ENCODE measurements around the gene ARTN.

The ARTN gene

GRCh38 chr1:43914576-43915525 lies 18.8 kb upstream of the ARTN start:
- no peak for TF ChIP-seq Cebpa-rat (IDR thresholded peaks at IDR 0.05)
- Histone ChIP-seq H3K4me1 (peaks cover 0 to 5% (median 2%) of the 10 kb centered on the region in 10 experiments; a peak in 8 of 20 replicates), H4K20me1 (no peaks in the 10 kb centered on the region), H3K4me3 (no peak overlapping the region), H3K36me3 (peaks cover 0 to 27% (median 9%) of the 10 kb centered on the region in 11 experiments; a peak in 10 of 22 replicates), H3K27me3 (no peaks in the 10 kb centered on the region), H3K9me3 (replicated peaks in 1 of 11) (no peaks in the 10 kb centered on the region), H3K9ac (no peak overlapping the region), H3K27ac (no peak overlapping the region), H3K4me2 (no peak overlapping the region)

- H3K4me1 ChIP-seq: peaks cover 0 to 10% (median 3%) of the 10 kb centered on the region in 10 experiments; a peak in 8 of 20 replicates
- no peak overlapping the region for H3K9ac ChIP-seq
- H3K27me3 ChIP-seq: no peaks in the 10 kb centered on the region
- no peaks in the 10 kb centered on the region; a peak in 1 of 22 replicates for H4K20me1 ChIP-seq
- no peak for TF ChIP-seq Cebpa-rat (IDR thresholded peaks at IDR 0.05)
- no peak overlapping the region; a peak in 1 of 22 replicates for H3K27ac ChIP-seq
- peaks cover 0 to 34% (median 4%) of the 10 kb centered on the region in 11 experiments; a peak in 8 of 22 replicates for H3K36me3 ChIP-seq
- peak overlapping the region in 4 of 11 experiments; percentile 22 to 48 (median 34); a peak in 7 of 22 replicates for H3K4me2 ChIP-seq
- H3K4me3 ChIP-seq: no peak overlapping the region
- no peaks in the 10 kb centered on the region for H3K9me3 ChIP-seq (replicated peaks in 1 of 11)
These were observed 13.7 kb upstream of the ARTN start for GRCh38 chr1:43919906-43920305.

GRCh38 chr1:43921022-43921421 lies 12.6 kb upstream of the ARTN start:
- H3K9ac ChIP-seq: no peak overlapping the region
- peaks cover 0 to 10% (median 3%) of the 10 kb centered on the region in 10 experiments; a peak in 8 of 20 replicates for H3K4me1 ChIP-seq
- no peak for TF ChIP-seq Cebpa-rat (IDR thresholded peaks at IDR 0.05)
- no peaks in the 10 kb centered on the region for H3K27me3 ChIP-seq
- H4K20me1 ChIP-seq: no peaks in the 10 kb centered on the region; a peak in 1 of 22 replicates
- H3K4me2 ChIP-seq: no peak overlapping the region
- peaks cover 0 to 43% (median 13%) of the 10 kb centered on the region in 11 experiments; a peak in 14 of 22 replicates for H3K36me3 ChIP-seq
- H3K27ac ChIP-seq: no peak overlapping the region
- no peaks in the 10 kb centered on the region for H3K9me3 ChIP-seq (replicated peaks in 1 of 11)
- H3K4me3 ChIP-seq: no peak overlapping the region

- no peak overlapping the region for H3K9ac ChIP-seq
- H3K36me3 ChIP-seq: peaks cover 0 to 56% (median 21%) of the 10 kb centered on the region in 11 experiments; a peak in 14 of 22 replicates
- H3K27me3 ChIP-seq: no peaks in the 10 kb centered on the region
- no peak overlapping the region for H3K4me2 ChIP-seq
- H4K20me1 ChIP-seq: no peaks in the 10 kb centered on the region; a peak in 1 of 22 replicates
- H3K27ac ChIP-seq: no peak overlapping the region
- H3K4me3 ChIP-seq: no peak overlapping the region
- no peak for TF ChIP-seq Cebpa-rat (IDR thresholded peaks at IDR 0.05)
- H3K9me3 ChIP-seq (replicated peaks in 1 of 11): peaks cover 0 to 2% (median 0%) of the 10 kb centered on the region in 11 experiments; a peak in 1 of 22 replicates
- H3K4me1 ChIP-seq: peaks cover 0 to 18% (median 9%) of the 10 kb centered on the region in 10 experiments; a peak in 15 of 20 replicates
These were observed 9.1 kb upstream of the ARTN start for GRCh38 chr1:43924516-43924915.

- H3K27me3 ChIP-seq: no peaks in the 10 kb centered on the region
- H3K9me3 ChIP-seq (replicated peaks in 1 of 11): peaks cover 0 to 5% (median 0%) of the 10 kb centered on the region in 11 experiments; a peak in 1 of 22 replicates
- peaks cover 0 to 66% (median 27%) of the 10 kb centered on the region in 11 experiments; a peak in 15 of 22 replicates for H3K36me3 ChIP-seq
- no peak for TF ChIP-seq Cebpa-rat (IDR thresholded peaks at IDR 0.05)
- no peak overlapping the region for H3K4me2 ChIP-seq
- H3K4me1 ChIP-seq: peaks cover 0 to 24% (median 19%) of the 10 kb centered on the region in 10 experiments; a peak in 17 of 20 replicates
- H3K9ac ChIP-seq: no peak overlapping the region
- no peaks in the 10 kb centered on the region; a peak in 1 of 22 replicates for H4K20me1 ChIP-seq
- H3K27ac ChIP-seq: no peak overlapping the region
- no peak overlapping the region for H3K4me3 ChIP-seq
These were observed 7.8 kb upstream of the ARTN start for GRCh38 chr1:43925846-43926245.

- H3K4me1 ChIP-seq: peaks cover 32 to 67% (median 56%) of the 10 kb centered on the region in 10 experiments
- peaks cover 29 to 38% (median 33%) of the 10 kb centered on the region in 11 experiments for H3K27me3 ChIP-seq
- H3K9me3 ChIP-seq (replicated peaks in 1 of 11): peaks cover 0 to 5% (median 0%) of the 10 kb centered on the region in 11 experiments; a peak in 1 of 22 replicates
- H4K20me1 ChIP-seq: peaks cover 0 to 22% (median 4%) of the 10 kb centered on the region in 11 experiments; a peak in 8 of 22 replicates
- H3K27ac ChIP-seq: peak overlapping the region in 9 of 11 experiments; percentile 3 to 52 (median 43); a peak in 14 of 22 replicates
- H3K36me3 ChIP-seq: peaks cover 0 to 33% (median 13%) of the 10 kb centered on the region in 11 experiments; a peak in 14 of 22 replicates
- H3K9ac ChIP-seq: no peak overlapping the region; a peak in 1 of 22 replicates
- peak overlapping the region in 9 of 11 experiments; percentile 19 to 79 (median 48); a peak in 16 of 22 replicates for H3K4me2 ChIP-seq
- H3K4me3 ChIP-seq: no peak overlapping the region
- TF ChIP-seq Cebpa-rat (IDR thresholded peaks at IDR 0.05): no peak
These were observed 3.2 kb upstream of the ARTN start for GRCh38 chr1:43930168-43930948.

- peaks cover 35 to 71% (median 58%) of the 10 kb centered on the region in 10 experiments for H3K4me1 ChIP-seq
These were observed 2.7 kb upstream of the ARTN start for GRCh38 chr1:43930949-43931275.

More at GRCh38 chr1:43930949-43931275, 2.7 kb upstream of the ARTN start:
- peak overlapping the region in 10 of 11 experiments; percentile 12 to 79 (median 60); a peak in 15 of 22 replicates for H3K4me2 ChIP-seq
- H3K9ac ChIP-seq: no peak overlapping the region
- peaks cover 0 to 5% (median 0%) of the 10 kb centered on the region in 11 experiments; a peak in 1 of 22 replicates for H3K9me3 ChIP-seq (replicated peaks in 1 of 11)
- peak overlapping the region in 5 of 11 experiments; percentile 7 to 40 (median 20); a peak in 6 of 22 replicates for H3K27ac ChIP-seq
- H3K4me3 ChIP-seq: no peak overlapping the region
- TF ChIP-seq Cebpa-rat (IDR thresholded peaks at IDR 0.05): no peak
- peaks cover 0 to 28% (median 6%) of the 10 kb centered on the region in 11 experiments; a peak in 12 of 22 replicates for H4K20me1 ChIP-seq
- H3K27me3 ChIP-seq: peaks cover 35 to 43% (median 39%) of the 10 kb centered on the region in 11 experiments
- H3K36me3 ChIP-seq: peaks cover 0 to 27% (median 7%) of the 10 kb centered on the region in 11 experiments; a peak in 14 of 22 replicates

Measured in BLaER1 treated with 17β-estradiol and CSF1 and Interleukin-3, amounts not matched to agents 10 nM and 100 nM (cell line).